GM15510 (cell line): Measurements from ENCODE around the gene OSBPL6.

ENCODE experiments used
- POLR2A ChIP-seq: IDR thresholded peaks from 3 replicates; pipeline ENCODE4 v1.6.1; 2011; ENCODE audit warnings: borderline replicate concordance; ENCODE audit not compliant: insufficient read length; ENCODE audit errors: extremely low read depth

OSBPL6 gene

GRCh38 chr2:178292586-178292985, 98.3 kb downstream of the OSBPL6 start:
- no peak for TF ChIP-seq POLR2A

- no peak for TF ChIP-seq POLR2A
Measured at GRCh38 chr2:178295115-178295514, 100.8 kb downstream of the OSBPL6 start.

- no peak for TF ChIP-seq POLR2A
Measured at GRCh38 chr2:178295906-178296305, 101.6 kb downstream of the OSBPL6 start.

GRCh38 chr2:178296394-178297090, 102.2 kb downstream of the OSBPL6 start:
- TF ChIP-seq POLR2A = no peak

GRCh38 chr2:178297091-178297411, 102.7 kb downstream of the OSBPL6 start:
- TF ChIP-seq POLR2A = no peak

GRCh38 chr2:178298785-178299212, 104.5 kb downstream of the OSBPL6 start:
- TF ChIP-seq POLR2A = no peak

- TF ChIP-seq POLR2A = no peak
Measured at GRCh38 chr2:178301649-178302238, 107.4 kb downstream of the OSBPL6 start.

- TF ChIP-seq POLR2A = no peak
Measured at GRCh38 chr2:178304333-178304732, 110.0 kb downstream of the OSBPL6 start.

- TF ChIP-seq POLR2A = no peak
Measured at GRCh38 chr2:178306352-178307073, 112.2 kb downstream of the OSBPL6 start.

GRCh38 chr2:178307650-178308049, 113.3 kb downstream of the OSBPL6 start:
- no peak for TF ChIP-seq POLR2A

GRCh38 chr2:178309541-178309940, 115.2 kb downstream of the OSBPL6 start:
- no peak for TF ChIP-seq POLR2A

- TF ChIP-seq POLR2A = no peak
Measured at GRCh38 chr2:178315078-178315477, 120.8 kb downstream of the OSBPL6 start.

- no peak for TF ChIP-seq POLR2A
Measured at GRCh38 chr2:178315488-178315948, 121.2 kb downstream of the OSBPL6 start.

- no peak for TF ChIP-seq POLR2A
Measured at GRCh38 chr2:178317811-178318210, 123.5 kb downstream of the OSBPL6 start.

GRCh38 chr2:178320011-178320585, 125.8 kb downstream of the OSBPL6 start:
- TF ChIP-seq POLR2A = no peak
